GM18520 (cell line): ENCODE results near the gene DISP3.

Source experiments
- ATAC-seq: cut with Tn5 transposase; IDR thresholded peaks from one replicate; pipeline ENCODE4 v1.9.1; 2021; ENCODE audit not compliant: unreplicated experiment

DISP3 gene

GRCh38 chr1:11483581-11484320 lies 4.8 kb downstream of the DISP3 start:
- ATAC-seq = no peak

GRCh38 chr1:11484321-11484655 lies 5.3 kb downstream of the DISP3 start:
- ATAC-seq = no peak

GRCh38 chr1:11485191-11485590 lies 6.2 kb downstream of the DISP3 start:
- ATAC-seq = no peak

GRCh38 chr1:11486231-11487009 lies 7.5 kb downstream of the DISP3 start:
- ATAC-seq = no peak

- ATAC-seq = no peak
Measured at GRCh38 chr1:11487196-11487751, 8.3 kb downstream of the DISP3 start.

GRCh38 chr1:11488201-11488770 lies 9.3 kb downstream of the DISP3 start:
- no peak for ATAC-seq

- ATAC-seq = no peak
Measured at GRCh38 chr1:11488966-11489625, 10.1 kb downstream of the DISP3 start.

GRCh38 chr1:11492235-11492634 lies 13.3 kb downstream of the DISP3 start:
- ATAC-seq = no peak

GRCh38 chr1:11493972-11494655 lies 15.2 kb downstream of the DISP3 start:
- no peak for ATAC-seq

- no peak for ATAC-seq
Measured at GRCh38 chr1:11494771-11495170, 15.8 kb downstream of the DISP3 start.

- ATAC-seq = no peak
Measured at GRCh38 chr1:11495579-11495978, 16.6 kb downstream of the DISP3 start.

- no peak for ATAC-seq
Measured at GRCh38 chr1:11496551-11497080, 17.7 kb downstream of the DISP3 start.

GRCh38 chr1:11498956-11499594 lies 20.1 kb downstream of the DISP3 start:
- no peak for ATAC-seq

GRCh38 chr1:11499601-11500331 lies 20.8 kb downstream of the DISP3 start:
- ATAC-seq = no peak

GRCh38 chr1:11500881-11501280 lies 21.9 kb downstream of the DISP3 start:
- no peak for ATAC-seq

GRCh38 chr1:11501491-11501897 lies 22.5 kb downstream of the DISP3 start:
- ATAC-seq = no peak

GRCh38 chr1:11501906-11502485 lies 23.0 kb downstream of the DISP3 start:
- ATAC-seq = no peak

GRCh38 chr1:11502516-11502915 lies 23.6 kb downstream of the DISP3 start:
- no peak for ATAC-seq

GRCh38 chr1:11504599-11504998 lies 25.6 kb downstream of the DISP3 start:
- no peak for ATAC-seq
